Vagina (tissue), 2 donors: ENCODE measurements around the gene CCDC150.

Experiments
- CTCF ChIP-seq, 3 experiments: fragments of 450-650 bp in 2 of 3; fragments of 200-600 bp in 1 of 3; sonication (generic) in 1 of 3; IDR thresholded peaks; one replicate each; pipeline ENCODE4 v1.5.1; 2017 to 2019; ENCODE audit warnings: antibody characterized with exemption in 3 of 3, mild to moderate bottlenecking in 2 of 3, moderate library complexity in 2 of 3
- POLR2A ChIP-seq, 2 donors: fragments of 450-650 bp; IDR thresholded peaks; one replicate each; pipeline ENCODE4 v1.6.1; 2017; ENCODE audit warnings: antibody characterized with exemption in 2 of 2, mild to moderate bottlenecking in 2 of 2, moderate library complexity in 2 of 2
- POLR2AphosphoS5 ChIP-seq, 2 donors: sonication (generic); formaldehyde crosslinking; IDR thresholded peaks; one replicate each; pipeline ENCODE4 v1.9.0; 2017; ENCODE audit warnings: antibody characterized with exemption in 2 of 2, mild to moderate bottlenecking in 2 of 2, low read depth in 1 of 2; ENCODE audit not compliant: insufficient read depth in 1 of 2

- TF ChIP-seq CTCF (IDR thresholded peaks at IDR 0.05), result no peak
- no peak for TF ChIP-seq POLR2A (IDR thresholded peaks at IDR 0.05)
- no peak for TF ChIP-seq POLR2AphosphoS5 (IDR thresholded peaks at IDR 0.05; ENCODE audit: insufficient read depth in 1 of 2, low read depth in 1 of 2)
Observed at GRCh38 chr2:196601430-196602306, 37.8 kb upstream of the CCDC150 start.
